RWPE1 (cell line): ENCODE measurements around the gene FGF22.

ENCODE experiments used
- CTCF ChIA-PET: fragments of 350-600 bp; sonication (Branson Sonifier 250); formaldehyde crosslinking; extraction: SDS; loops from one replicate; lab custom pipeline; 2021; lab: Yijun Ruan, JAX
- POLR2A ChIA-PET: fragments of 400-600 bp; formaldehyde crosslinking; extraction: SDS; loops from one replicate; lab custom pipeline; 2020; ENCODE audit warnings: antibody characterized with exemption; ENCODE audit not compliant: low non-redundant PET; lab: Yijun Ruan, JAX
- DNase-seq: peaks from one replicate; pipeline ENCODE4 v3.0.0; 2012; ENCODE audit warnings: low spot score
- H3K27ac ChIP-seq: fragments of 450-650 bp; 2 replicates; pipeline ENCODE4 v1.5.1; 2017
- TF ChIP-seq, protein P1 (sequence below): fragments of 450-650 bp; conservative IDR thresholded peaks from 2 replicates; pipeline ENCODE4 v1.5.1; 2017; ENCODE audit warnings: low read depth, mild to moderate bottlenecking

The FGF22 gene

DNA sequence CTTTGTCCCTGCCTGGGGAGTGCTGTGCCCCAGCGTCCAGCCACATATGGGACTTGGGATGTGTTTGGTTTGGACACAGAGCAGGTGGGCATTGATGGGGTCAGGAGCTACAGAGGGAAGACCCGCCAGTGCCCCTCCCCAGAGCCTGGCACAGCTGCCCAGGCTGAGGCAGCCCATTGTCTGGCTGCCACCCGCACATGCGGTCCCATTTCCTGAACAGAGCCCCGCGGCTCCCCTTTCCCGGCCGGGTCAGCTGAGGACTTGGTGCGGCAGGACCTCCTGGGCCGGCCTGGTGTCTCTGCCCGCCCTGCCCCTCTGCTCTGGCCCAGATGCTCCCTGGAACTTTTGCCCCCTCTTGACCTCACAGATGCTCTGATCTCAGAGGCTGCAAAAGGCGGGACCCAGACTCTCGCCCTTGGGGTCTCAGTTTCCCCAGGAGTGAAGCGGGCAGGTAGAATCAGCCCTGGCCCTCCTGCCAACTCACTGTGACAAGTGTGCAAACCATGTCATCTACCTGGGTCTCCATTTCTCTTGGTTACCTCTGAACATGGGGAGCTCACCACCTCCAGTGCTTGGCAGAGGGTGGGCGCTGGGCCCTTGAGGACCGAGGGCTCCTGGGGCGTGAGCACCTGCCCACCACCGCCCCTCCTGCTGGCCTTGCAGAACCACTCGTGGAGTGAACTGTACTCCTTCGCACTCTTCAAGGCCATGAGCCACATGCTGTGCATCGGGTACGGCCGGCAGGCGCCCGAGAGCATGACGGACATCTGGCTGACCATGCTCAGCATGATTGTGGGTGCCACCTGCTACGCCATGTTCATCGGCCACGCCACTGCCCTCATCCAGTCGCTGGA is 32.2 kb upstream of the FGF22 start:
- no peak overlapping the region for H3K27ac ChIP-seq
- TF ChIP-seq, protein P1, sequence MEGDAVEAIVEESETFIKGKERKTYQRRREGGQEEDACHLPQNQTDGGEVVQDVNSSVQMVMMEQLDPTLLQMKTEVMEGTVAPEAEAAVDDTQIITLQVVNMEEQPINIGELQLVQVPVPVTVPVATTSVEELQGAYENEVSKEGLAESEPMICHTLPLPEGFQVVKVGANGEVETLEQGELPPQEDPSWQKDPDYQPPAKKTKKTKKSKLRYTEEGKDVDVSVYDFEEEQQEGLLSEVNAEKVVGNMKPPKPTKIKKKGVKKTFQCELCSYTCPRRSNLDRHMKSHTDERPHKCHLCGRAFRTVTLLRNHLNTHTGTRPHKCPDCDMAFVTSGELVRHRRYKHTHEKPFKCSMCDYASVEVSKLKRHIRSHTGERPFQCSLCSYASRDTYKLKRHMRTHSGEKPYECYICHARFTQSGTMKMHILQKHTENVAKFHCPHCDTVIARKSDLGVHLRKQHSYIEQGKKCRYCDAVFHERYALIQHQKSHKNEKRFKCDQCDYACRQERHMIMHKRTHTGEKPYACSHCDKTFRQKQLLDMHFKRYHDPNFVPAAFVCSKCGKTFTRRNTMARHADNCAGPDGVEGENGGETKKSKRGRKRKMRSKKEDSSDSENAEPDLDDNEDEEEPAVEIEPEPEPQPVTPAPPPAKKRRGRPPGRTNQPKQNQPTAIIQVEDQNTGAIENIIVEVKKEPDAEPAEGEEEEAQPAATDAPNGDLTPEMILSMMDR, result no peak
- CTCF ChIA-PET, result no interaction called here
- POLR2A ChIA-PET, result no interaction called here
- DNase-seq, result no peak

DNA sequence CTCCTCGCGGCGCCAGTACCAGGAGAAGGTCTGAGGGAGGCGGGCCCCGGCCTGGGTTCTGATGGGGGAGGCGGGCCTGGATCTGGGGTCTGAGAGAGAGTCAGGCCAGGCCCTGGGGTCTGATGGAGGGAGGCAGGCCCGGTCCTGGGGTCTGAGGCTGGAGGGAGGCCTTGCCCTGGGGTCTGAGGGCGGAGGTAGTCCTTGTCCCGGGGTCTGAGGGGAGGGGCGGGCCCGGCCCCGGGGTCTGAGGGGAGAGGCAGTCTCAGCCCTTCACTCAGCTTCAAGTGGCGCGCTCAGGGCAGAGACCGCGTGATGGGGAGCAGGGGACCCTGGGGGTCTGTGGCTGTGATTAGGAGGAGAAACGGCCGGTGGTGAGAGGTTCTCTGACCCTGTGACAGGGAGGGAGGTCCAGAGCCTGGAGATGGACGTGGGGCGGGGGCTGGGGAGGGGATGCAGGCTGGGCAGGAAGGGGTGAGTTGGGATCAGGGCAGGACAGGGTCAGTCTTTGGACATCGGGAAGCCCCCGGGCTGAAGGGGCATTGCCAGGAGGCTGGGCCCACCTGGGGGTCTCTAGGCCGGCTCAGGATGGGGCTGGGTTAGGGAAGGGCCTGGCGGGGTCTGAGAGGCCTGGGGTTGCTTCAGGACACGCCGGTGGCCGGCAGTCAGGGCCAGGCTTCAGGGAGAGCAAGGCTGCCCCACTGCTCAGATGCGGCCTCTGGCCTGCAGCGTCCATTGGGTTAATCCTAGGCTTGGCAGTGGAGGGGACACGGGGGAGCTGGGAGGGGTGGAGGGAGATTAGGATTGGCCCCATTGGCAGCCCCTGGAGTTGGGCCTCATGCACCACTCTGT is 31.3 kb upstream of the FGF22 start:
- no peak overlapping the region for H3K27ac ChIP-seq
- DNase-seq, result no peak
- TF ChIP-seq, protein P1, result no peak
- ChIA-PET CTCF (no interaction called here), POLR2A (no interaction called here)

- ChIA-PET CTCF (no interaction called here), POLR2A (no interaction called here)
Measured at GRCh38 chr19:609004-609346, 30.7 kb upstream of the FGF22 start.

DNA sequence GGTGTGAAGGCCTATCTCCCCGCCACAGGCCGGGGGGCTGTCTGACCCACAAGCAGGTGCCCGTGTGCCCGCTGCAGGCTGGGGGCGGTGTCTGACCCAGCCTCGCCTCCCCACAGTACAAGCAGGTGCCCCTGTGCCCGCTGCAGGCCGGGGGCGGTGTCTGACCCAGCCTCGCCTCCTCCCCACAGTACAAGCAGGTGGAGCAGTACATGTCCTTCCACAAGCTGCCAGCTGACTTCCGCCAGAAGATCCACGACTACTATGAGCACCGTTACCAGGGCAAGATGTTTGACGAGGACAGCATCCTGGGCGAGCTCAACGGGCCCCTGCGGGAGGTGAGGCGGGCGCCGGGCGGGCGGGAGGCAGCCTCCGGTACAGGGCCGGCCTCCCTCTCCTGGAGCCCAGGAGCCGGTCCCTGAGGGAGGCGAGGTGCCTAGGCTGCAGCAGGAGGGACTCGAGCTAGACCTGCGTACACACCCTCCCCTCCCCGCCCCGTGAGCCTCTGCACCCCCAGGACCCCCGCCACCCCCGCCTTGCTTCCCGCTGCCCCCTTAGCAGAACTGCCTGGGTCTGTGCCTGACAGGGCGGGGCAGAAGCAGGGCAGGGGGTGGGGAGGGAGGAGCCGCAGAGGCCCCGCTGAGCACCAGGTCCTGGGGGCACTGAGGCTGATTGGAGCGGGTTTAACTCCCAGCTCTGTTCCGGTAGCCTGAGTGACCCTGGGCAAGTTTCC is 29.4 kb upstream of the FGF22 start:
- CTCF ChIA-PET, result interaction anchor here (0.6 kb wide), 1 partner anchor 174 kb away, joined by 3 read pairs; no protein-coding TSS in a partner anchor
- no peak for DNase-seq
- POLR2A ChIA-PET, result no interaction called here

More at GRCh38 chr19:609004-609346, 30.7 kb upstream of the FGF22 start:
- no peak overlapping the region for H3K27ac ChIP-seq
- TF ChIP-seq, protein P1, result no peak
- DNase-seq, result no peak

GRCh38 chr19:610801-611480 is 28.7 kb upstream of the FGF22 start:
- ChIA-PET CTCF (no interaction called here), POLR2A (no interaction called here)
- no peak for DNase-seq
- peak overlapping the region; percentile 21 for H3K27ac ChIP-seq
- TF ChIP-seq, protein P1, result no peak

More for the DNA sequence above, 29.4 kb upstream of the FGF22 start:
- no peak overlapping the region; the same call in 1 of the 2 replicates for H3K27ac ChIP-seq
- TF ChIP-seq, protein P1, result no peak
